ENCODE data around the gene DNAJB12.

DNA sequence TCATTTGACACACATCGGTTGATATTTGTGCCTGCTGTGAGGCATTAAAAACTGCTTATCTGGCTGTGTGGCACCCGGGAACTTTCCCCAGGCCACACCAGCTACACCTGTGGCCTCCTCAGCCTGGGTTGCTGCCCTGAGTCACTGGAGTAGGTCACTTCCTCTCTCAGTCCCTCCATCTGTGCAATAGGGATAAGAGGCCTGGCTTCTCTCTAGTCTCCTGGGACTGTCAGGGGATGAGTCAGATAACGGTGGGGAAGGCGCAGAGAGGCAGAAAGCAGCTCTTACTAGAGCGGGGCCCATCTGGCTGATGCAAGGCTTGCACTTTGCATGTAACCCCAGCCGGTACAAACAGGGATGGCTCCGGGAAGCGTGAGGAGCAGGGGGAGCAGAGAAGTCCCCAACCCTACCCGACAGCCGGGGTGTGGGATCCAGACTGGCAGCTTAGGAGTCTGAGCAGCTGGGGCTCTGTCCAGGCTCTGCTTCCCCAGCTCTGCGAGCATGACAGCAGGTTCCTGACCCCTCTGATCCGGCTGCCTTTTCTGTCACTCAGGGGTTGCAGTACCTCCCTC is 34.0 kb downstream of the DNAJB12 start:
- TF ChIP-seq, protein P1, sequence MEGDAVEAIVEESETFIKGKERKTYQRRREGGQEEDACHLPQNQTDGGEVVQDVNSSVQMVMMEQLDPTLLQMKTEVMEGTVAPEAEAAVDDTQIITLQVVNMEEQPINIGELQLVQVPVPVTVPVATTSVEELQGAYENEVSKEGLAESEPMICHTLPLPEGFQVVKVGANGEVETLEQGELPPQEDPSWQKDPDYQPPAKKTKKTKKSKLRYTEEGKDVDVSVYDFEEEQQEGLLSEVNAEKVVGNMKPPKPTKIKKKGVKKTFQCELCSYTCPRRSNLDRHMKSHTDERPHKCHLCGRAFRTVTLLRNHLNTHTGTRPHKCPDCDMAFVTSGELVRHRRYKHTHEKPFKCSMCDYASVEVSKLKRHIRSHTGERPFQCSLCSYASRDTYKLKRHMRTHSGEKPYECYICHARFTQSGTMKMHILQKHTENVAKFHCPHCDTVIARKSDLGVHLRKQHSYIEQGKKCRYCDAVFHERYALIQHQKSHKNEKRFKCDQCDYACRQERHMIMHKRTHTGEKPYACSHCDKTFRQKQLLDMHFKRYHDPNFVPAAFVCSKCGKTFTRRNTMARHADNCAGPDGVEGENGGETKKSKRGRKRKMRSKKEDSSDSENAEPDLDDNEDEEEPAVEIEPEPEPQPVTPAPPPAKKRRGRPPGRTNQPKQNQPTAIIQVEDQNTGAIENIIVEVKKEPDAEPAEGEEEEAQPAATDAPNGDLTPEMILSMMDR (conservative IDR thresholded peaks at IDR 0.05; ENCODE audit: low read depth, low read length), result no peak
- no peak for TF ChIP-seq EZH2phosphoT487 (IDR thresholded peaks at IDR 0.05; ENCODE audit: borderline replicate concordance, low read length)
- no peak for TF ChIP-seq EZH2 (IDR thresholded peaks at IDR 0.05; ENCODE audit: low read length, unreplicated experiment)
